Endothelial cell of umbilical vein (primary cell): Measurements from ENCODE around the gene TSPAN5. TPM values are rescaled to one million over a fixed set of nuclear protein-coding genes. Genes with fewer than 3 reads are reported as not detected.

Source experiments
- BruUV-seq: library from RNA; stranded (reverse); fragments of 400-500 nt; replicated peaks from 2 replicates; lab custom pipeline; 2021; lab: Mats Ljungman, UMichigan
- CTCF ChIA-PET: fragments of 300-600, 350-600 bp; sonication (Branson Sonifier 250); formaldehyde crosslinking; loops from one replicate; lab custom pipeline; 2021; ENCODE audit warnings: antibody characterized with exemption, inconsistent platforms; lab: Charles Lee
- POLR2A ChIA-PET: fragments of 300-600, 350-600 bp; sonication (Branson Sonifier 250); formaldehyde crosslinking; loops from one replicate; lab custom pipeline; 2021; ENCODE audit warnings: antibody characterized with exemption, inconsistent platforms; lab: Charles Lee
- DNase-seq: peaks from one replicate; pipeline ENCODE4 v3.0.0-alpha.2; 2011; ENCODE audit warnings: low read depth, low spot score
- FAIRE-seq: peaks from 2 replicates; lab custom pipeline; 2011; peaks lifted over from hg19 to GRCh38; lab: Jason Lieb, UNC
- H2AFZ ChIP-seq: 2 replicates; pipeline ENCODE4 v1.6.0; 2012; ENCODE audit warnings: low read depth, low read length, control low read depth, inconsistent platforms
- H3K27ac ChIP-seq: 2 replicates; pipeline ENCODE4 v1.5.1; 2011; ENCODE audit warnings: low read depth, mild to moderate bottlenecking, control low read depth, low read length, moderate library complexity; ENCODE audit not compliant: insufficient read depth
- H3K27me3 ChIP-seq, 2 experiments: 2 replicates each; pipeline versions ENCODE4 v1.6.0 to v1.6.1; 2011; ENCODE audit warnings: low read length in 2 of 2, mixed read lengths in 1 of 2; ENCODE audit not compliant: control insufficient read depth in 2 of 2, insufficient read depth in 2 of 2
- H3K36me3 ChIP-seq, 2 experiments: 2 replicates in 1 of 2; 3 replicates in 1 of 2; pipeline ENCODE4 v1.5.1; 2011; ENCODE audit warnings: low read length in 2 of 2, mild to moderate bottlenecking in 1 of 2, moderate library complexity in 1 of 2; ENCODE audit not compliant: control insufficient read depth in 2 of 2, insufficient read depth in 2 of 2; ENCODE audit errors: extremely low read depth in 1 of 2
- H3K4me1 ChIP-seq: 3 replicates; pipeline ENCODE4 v1.5.1; 2011; ENCODE audit warnings: mild to moderate bottlenecking, low read length; ENCODE audit not compliant: control insufficient read depth, insufficient read depth; ENCODE audit errors: extremely low read depth
- H3K4me2 ChIP-seq: 2 replicates; pipeline ENCODE4 v1.6.1; 2011; ENCODE audit warnings: low read length, control low read depth, mixed read lengths; ENCODE audit not compliant: insufficient read depth
- H3K4me3 ChIP-seq, 3 experiments: fragments of 200-600 bp in 1 of 3; sonication (generic), shearing (Covaris generic) in 1 of 3; replicated peaks in 1 of 3; 2 replicates each; pipeline ENCODE4 v1.5.1; 2011 to 2016; ENCODE audit warnings: control low read depth in 3 of 3, low read length in 3 of 3, mild to moderate bottlenecking in 2 of 3, inconsistent platforms in 1 of 3, low read depth in 1 of 3, moderate library complexity in 1 of 3; ENCODE audit not compliant: insufficient read depth in 1 of 3
- H3K79me2 ChIP-seq: 2 replicates; pipeline ENCODE4 v1.6.0; 2012; ENCODE audit warnings: low read length, inconsistent platforms; ENCODE audit not compliant: control insufficient read depth, insufficient read depth
- H3K9ac ChIP-seq: replicated peaks from 2 replicates; pipeline ENCODE3; 2011; ENCODE audit warnings: low read length, control low read depth; ENCODE audit not compliant: insufficient read depth; ENCODE audit errors: extremely low read depth
- H3K9me1 ChIP-seq: replicated peaks from 3 replicates; pipeline ENCODE4 v1.6.0; 2011; ENCODE audit warnings: mild to moderate bottlenecking, low read length; ENCODE audit not compliant: control insufficient read depth, insufficient read depth; ENCODE audit errors: extremely low read depth
- H3K9me3 ChIP-seq: replicated peaks from 2 replicates; pipeline ENCODE4 v1.5.1; 2012; ENCODE audit warnings: low read length, inconsistent platforms; ENCODE audit not compliant: control insufficient read depth, insufficient read depth
- H4K20me1 ChIP-seq: replicated peaks from 2 replicates; pipeline ENCODE3; 2011; ENCODE audit warnings: mild to moderate bottlenecking, low read length; ENCODE audit not compliant: control insufficient read depth, insufficient read depth; ENCODE audit errors: extremely low read depth
- EZH2 ChIP-seq: IDR thresholded peaks from 2 replicates; pipeline ENCODE4 v1.6.1; 2012; ENCODE audit warnings: borderline replicate concordance, low read depth, mild to moderate bottlenecking, moderate library complexity, low read length, inconsistent platforms; ENCODE audit not compliant: severe bottlenecking
- FOS ChIP-seq: IDR thresholded peaks from 2 replicates; pipeline ENCODE4 v1.6.1; 2011; ENCODE audit warnings: mild to moderate bottlenecking, low read length, moderate library complexity, borderline replicate concordance; ENCODE audit not compliant: insufficient read depth
- GATA2 ChIP-seq: IDR thresholded peaks from 2 replicates; pipeline ENCODE4 v1.7.0; 2011; ENCODE audit warnings: low read depth, mild to moderate bottlenecking, moderate library complexity, mixed read lengths, low read length; ENCODE audit not compliant: insufficient read length, insufficient read depth
- JUN ChIP-seq: IDR thresholded peaks from 2 replicates; pipeline ENCODE4 v1.6.1; 2011; ENCODE audit warnings: borderline replicate concordance, low read depth; ENCODE audit not compliant: insufficient read length, insufficient read depth
- MYC ChIP-seq: IDR thresholded peaks from one replicate; pipeline ENCODE4 v1.6.1; 2011; ENCODE audit warnings: mild to moderate bottlenecking, low read depth, low read length
- POLR2A ChIP-seq: IDR thresholded peaks from 2 replicates; pipeline ENCODE4 v1.6.1; 2012; ENCODE audit warnings: low read depth, mild to moderate bottlenecking, control low read depth, low read length
- POLR2AphosphoS5 ChIP-seq: IDR thresholded peaks from 2 replicates; pipeline ENCODE4 v1.6.1; 2012; ENCODE audit warnings: low read depth, mild to moderate bottlenecking, control low read depth, low read length, moderate library complexity; ENCODE audit not compliant: insufficient read depth
- dilution Hi-C: fragments of 300-500 bp; cut with MboI; formaldehyde crosslinking; loops from one replicate; pipeline ENCODE4 v1.15.0; 2019; ENCODE audit warnings: low sequenced_read_pairs; ENCODE audit not compliant: extremely low pct_ligation_motif_present
- intact Hi-C: fragments of 100-400 bp; cut with micrococcal nuclease; formaldehyde crosslinking; loops from one replicate; pipeline ENCODE4 v1.10.0; 2022
- polyA plus RNA-seq, 4 experiments: library from polyadenylated mRNA; depleted of rRNA in 3 of 4; stranded (reverse) in 3 of 4; unstranded in 1 of 4; fragments of >200 nt; gene quantifications; 2 replicates each; pipeline versions ENCODE4 v1.2.1 to v1.2.3, GENCODE V29; 2011 to 2012; ENCODE audit warnings: missing spikeins in 1 of 4
- total RNA-seq: library from RNA; stranded (reverse); gene quantifications from 2 replicates; pipeline ENCODE4 v1.2.3, GENCODE V29; 2021
- TF ChIP-seq, protein P1 (sequence below): IDR thresholded peaks from 2 replicates; pipeline ENCODE4 v1.6.1; 2011; ENCODE audit not compliant: insufficient read depth, insufficient read length
- TF ChIP-seq, protein P2 (sequence below), 2 donors: IDR thresholded peaks; 1 replicate in 1 of 2; 2 replicates in 1 of 2; pipeline ENCODE4 v1.5.1; 2011; ENCODE audit warnings: low read length in 2 of 2, mild to moderate bottlenecking in 2 of 2, moderate library complexity in 2 of 2, control low read depth in 1 of 2, inconsistent platforms in 1 of 2, low read depth in 1 of 2; ENCODE audit not compliant: insufficient read depth in 1 of 2; ENCODE audit errors: extremely low read depth in 1 of 2

Gene TSPAN5
- total and polyA plus RNA-seq, 2 donors (not counting 3 experiments of a cell fraction or from before 2014, with no cell fraction given): 45.1 to 50.2 TPM

DNA sequence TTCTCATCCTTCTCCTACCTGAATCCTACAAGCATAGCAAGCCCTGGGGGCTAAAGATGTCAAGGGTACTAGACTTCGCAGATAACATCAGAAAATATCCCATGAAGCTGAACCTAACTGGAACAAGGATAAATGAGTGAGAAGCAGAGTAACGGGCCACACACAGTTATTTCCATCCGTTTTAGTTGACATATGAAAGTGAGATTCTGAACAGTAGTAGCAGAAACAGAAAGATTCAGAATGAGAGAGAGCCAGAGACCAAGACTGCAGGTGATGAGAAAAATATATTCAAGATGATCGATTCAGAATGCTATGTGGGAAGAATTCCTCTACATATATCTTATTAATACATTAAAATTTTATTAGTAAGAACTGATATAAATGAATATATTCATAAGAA lies 165.1 kb downstream of the TSPAN5 start:
- H3K9me1 ChIP-seq: no peaks in the 10 kb centered on the region
- no TSS peak for BruUV-seq
- no peaks in the 10 kb centered on the region for H3K4me1 ChIP-seq
- H3K27me3 ChIP-seq: no peaks in the 10 kb centered on the region
- dilution Hi-C loops: no loop called here
- FAIRE-seq: no peak
- H3K9ac ChIP-seq: no peak overlapping the region
- intact Hi-C loops: no loop called here
- ChIA-PET CTCF (no interaction called here), POLR2A (no interaction called here)
- no peaks in the 10 kb centered on the region for H3K9me3 ChIP-seq
- peaks cover 0 to 8% of the 10 kb centered on the region in 2 experiments for H3K36me3 ChIP-seq
- no peaks in the 10 kb centered on the region for H4K20me1 ChIP-seq
- peaks cover 4% of the 10 kb centered on the region for H3K79me2 ChIP-seq
- H2AFZ ChIP-seq: no peak overlapping the region
- no peak overlapping the region for H3K4me3 ChIP-seq
- no peak overlapping the region for H3K27ac ChIP-seq
- no peak overlapping the region for H3K4me2 ChIP-seq
- no peak for DNase-seq
- TF ChIP-seq MYC: no peak
- TF ChIP-seq EZH2: no peak
- TF ChIP-seq JUN: no peak
- no peak for TF ChIP-seq POLR2AphosphoS5
- TF ChIP-seq, protein P1, sequence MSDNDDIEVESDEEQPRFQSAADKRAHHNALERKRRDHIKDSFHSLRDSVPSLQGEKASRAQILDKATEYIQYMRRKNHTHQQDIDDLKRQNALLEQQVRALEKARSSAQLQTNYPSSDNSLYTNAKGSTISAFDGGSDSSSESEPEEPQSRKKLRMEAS: no peak
- TF ChIP-seq FOS: no peak
- TF ChIP-seq POLR2A: no peak
- TF ChIP-seq GATA2: no peak
- TF ChIP-seq, protein P2, sequence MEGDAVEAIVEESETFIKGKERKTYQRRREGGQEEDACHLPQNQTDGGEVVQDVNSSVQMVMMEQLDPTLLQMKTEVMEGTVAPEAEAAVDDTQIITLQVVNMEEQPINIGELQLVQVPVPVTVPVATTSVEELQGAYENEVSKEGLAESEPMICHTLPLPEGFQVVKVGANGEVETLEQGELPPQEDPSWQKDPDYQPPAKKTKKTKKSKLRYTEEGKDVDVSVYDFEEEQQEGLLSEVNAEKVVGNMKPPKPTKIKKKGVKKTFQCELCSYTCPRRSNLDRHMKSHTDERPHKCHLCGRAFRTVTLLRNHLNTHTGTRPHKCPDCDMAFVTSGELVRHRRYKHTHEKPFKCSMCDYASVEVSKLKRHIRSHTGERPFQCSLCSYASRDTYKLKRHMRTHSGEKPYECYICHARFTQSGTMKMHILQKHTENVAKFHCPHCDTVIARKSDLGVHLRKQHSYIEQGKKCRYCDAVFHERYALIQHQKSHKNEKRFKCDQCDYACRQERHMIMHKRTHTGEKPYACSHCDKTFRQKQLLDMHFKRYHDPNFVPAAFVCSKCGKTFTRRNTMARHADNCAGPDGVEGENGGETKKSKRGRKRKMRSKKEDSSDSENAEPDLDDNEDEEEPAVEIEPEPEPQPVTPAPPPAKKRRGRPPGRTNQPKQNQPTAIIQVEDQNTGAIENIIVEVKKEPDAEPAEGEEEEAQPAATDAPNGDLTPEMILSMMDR (IDR thresholded peaks at IDR 0.05; ENCODE audit: extremely low read depth in 1 of 2, insufficient read depth in 1 of 2, low read depth in 1 of 2, low read length in 2 of 2): no peak
